H9 (cell line): ENCODE measurements around the gene NDUFA9. TPM values are rescaled to one million over a fixed set of nuclear protein-coding genes. Genes with fewer than 3 reads are reported as not detected.
A peak's percentile ranks its signal among the peaks of the same experiment; 100 is the strongest.

Source experiments
- DNase-seq: peaks from one replicate; pipeline ENCODE4 v3.0.0-alpha.2; 2017
- H2AFZ ChIP-seq: one replicate; pipeline ENCODE4 v1.6.1; 2013; ENCODE audit warnings: mild to moderate bottlenecking, low read length, control low read depth, moderate library complexity
- H2AK5ac ChIP-seq: 2 replicates; pipeline ENCODE4 v1.6.1; 2013; ENCODE audit warnings: low read length, control low read depth, mixed read lengths; ENCODE audit not compliant: insufficient read length
- H2BK120ac ChIP-seq: one replicate; pipeline ENCODE4 v1.6.1; 2013; ENCODE audit warnings: low read depth, mild to moderate bottlenecking, low read length, control low read depth, inconsistent platforms; ENCODE audit not compliant: poor library complexity, severe bottlenecking
- H2BK12ac ChIP-seq: 2 replicates; pipeline ENCODE4 v1.6.1; 2013; ENCODE audit warnings: low read length, control low read depth, mixed read lengths, low read depth; ENCODE audit not compliant: insufficient read length
- H2BK15ac ChIP-seq: 2 replicates; pipeline ENCODE4 v1.6.1; 2013; ENCODE audit warnings: low read depth, low read length, control low read depth
- H2BK20ac ChIP-seq: one replicate; pipeline ENCODE4 v1.6.1; 2013; ENCODE audit warnings: low read depth, mild to moderate bottlenecking, low read length, control low read depth, inconsistent platforms; ENCODE audit not compliant: poor library complexity, severe bottlenecking
- H2BK5ac ChIP-seq: 2 replicates; pipeline ENCODE4 v1.6.1; 2013; ENCODE audit warnings: low read length, control low read depth, mixed read lengths; ENCODE audit not compliant: insufficient read length
- H3K14ac ChIP-seq: 2 replicates; pipeline ENCODE4 v1.6.1; 2013; ENCODE audit warnings: low read length, control low read depth; ENCODE audit not compliant: insufficient read depth
- H3K18ac ChIP-seq: 2 replicates; pipeline ENCODE4 v1.6.1; 2013; ENCODE audit warnings: low read depth, mild to moderate bottlenecking, mixed read lengths, low read length, control low read depth; ENCODE audit not compliant: insufficient read length
- H3K23ac ChIP-seq: 2 replicates; pipeline ENCODE4 v1.6.1; 2013; ENCODE audit warnings: low read length, control low read depth, mixed read lengths, low read depth; ENCODE audit not compliant: insufficient read length
- H3K23me2 ChIP-seq: 2 replicates; pipeline ENCODE4 v1.6.1; 2013; ENCODE audit warnings: low read depth, mild to moderate bottlenecking, mixed read lengths, low read length, control low read depth; ENCODE audit not compliant: insufficient read length, poor library complexity, severe bottlenecking
- H3K27ac ChIP-seq: 2 replicates; pipeline ENCODE4 v1.5.1; 2013; ENCODE audit warnings: low read length, control low read depth, mixed read lengths, low read depth; ENCODE audit not compliant: insufficient read length
- H3K27me3 ChIP-seq: 2 replicates; pipeline ENCODE4 v1.6.1; 2013; ENCODE audit warnings: low read length, control low read depth, inconsistent platforms; ENCODE audit not compliant: insufficient read depth
- H3K4ac ChIP-seq: 2 replicates; pipeline ENCODE4 v1.6.1; 2013; ENCODE audit warnings: low read depth, mild to moderate bottlenecking, control low read depth, inconsistent platforms, low read length, moderate library complexity
- H3K4me1 ChIP-seq: 2 replicates; pipeline ENCODE4 v1.6.1; 2013; ENCODE audit warnings: low read length, control low read depth, inconsistent platforms; ENCODE audit not compliant: insufficient read depth
- H3K4me2 ChIP-seq: 2 replicates; pipeline ENCODE4 v1.6.1; 2013; ENCODE audit warnings: low read length, control low read depth, mixed read lengths; ENCODE audit not compliant: insufficient read length, insufficient read depth
- H3K56ac ChIP-seq: 2 replicates; pipeline ENCODE4 v1.6.1; 2013; ENCODE audit warnings: low read depth, mild to moderate bottlenecking, mixed read lengths, low read length, control low read depth; ENCODE audit not compliant: insufficient read length
- H3K79me1 ChIP-seq: 2 replicates; pipeline ENCODE4 v1.6.1; 2013; ENCODE audit warnings: low read depth, mild to moderate bottlenecking, moderate library complexity, low read length, control low read depth, inconsistent platforms; ENCODE audit not compliant: insufficient read depth, poor library complexity, severe bottlenecking
- H3K79me2 ChIP-seq: 2 replicates; pipeline ENCODE4 v1.6.1; 2013; ENCODE audit warnings: low read length, control low read depth, inconsistent platforms; ENCODE audit not compliant: insufficient read depth
- H3K9ac ChIP-seq: 2 replicates; pipeline ENCODE4 v1.6.1; 2013; ENCODE audit warnings: low read length, control low read depth, mixed read lengths; ENCODE audit not compliant: insufficient read length; ENCODE audit errors: extremely low read depth
- H3K9me3 ChIP-seq: one replicate; pipeline ENCODE4 v1.6.1; 2013; ENCODE audit warnings: low read depth, low read length, inconsistent platforms; ENCODE audit not compliant: control insufficient read depth
- H3T11ph ChIP-seq: one replicate; pipeline ENCODE4 v1.6.1; 2013; ENCODE audit warnings: mild to moderate bottlenecking, low read length, control low read depth, inconsistent platforms
- H4K20me1 ChIP-seq: one replicate; pipeline ENCODE4 v1.6.1; 2013; ENCODE audit not compliant: control insufficient read depth, insufficient read length, insufficient read depth
- H4K5ac ChIP-seq: 2 replicates; pipeline ENCODE4 v1.6.1; 2013; ENCODE audit warnings: low read depth, mild to moderate bottlenecking, mixed read lengths, low read length, control low read depth; ENCODE audit not compliant: insufficient read length
- H4K8ac ChIP-seq: replicated peaks from 2 replicates; pipeline ENCODE4 v1.6.1; 2013; ENCODE audit warnings: low read length, control low read depth, mixed read lengths, low read depth; ENCODE audit not compliant: insufficient read length
- H4K91ac ChIP-seq: 2 replicates; pipeline ENCODE4 v1.6.1; 2013; ENCODE audit warnings: low read depth, mild to moderate bottlenecking, moderate library complexity, mixed read lengths, low read length, control low read depth; ENCODE audit not compliant: insufficient read length
- H3K27ac Mint-ChIP-seq, 3 experiments: 2 replicates in 2 of 3; 3 replicates in 1 of 3; pipeline ENCODE4 v1.8.0; 2020 to 2021; ENCODE audit warnings: mixed read lengths in 3 of 3, mild to moderate bottlenecking in 1 of 3, moderate library complexity in 1 of 3
- H3K27me3 Mint-ChIP-seq: 2 replicates; pipeline ENCODE4 v1.8.0; 2021; ENCODE audit warnings: low read depth, mild to moderate bottlenecking, moderate library complexity, mixed read lengths
- H3K36me3 Mint-ChIP-seq, 3 experiments: 2 replicates in 2 of 3; 3 replicates in 1 of 3; pipeline ENCODE4 v1.8.0; 2020 to 2021; ENCODE audit warnings: low read depth in 3 of 3, mixed read lengths in 3 of 3; ENCODE audit not compliant: insufficient read depth in 1 of 3
- H3K4me1 Mint-ChIP-seq, 2 experiments: 2 replicates each; pipeline ENCODE4 v1.8.0; 2020; ENCODE audit warnings: mixed read lengths in 2 of 2
- H3K4me3 Mint-ChIP-seq, 2 experiments: 2 replicates in 1 of 2; 3 replicates in 1 of 2; pipeline ENCODE4 v1.8.0; 2020 to 2021; ENCODE audit warnings: mild to moderate bottlenecking in 2 of 2, mixed read lengths in 2 of 2, moderate library complexity in 1 of 2
- H3K9me3 Mint-ChIP-seq, 2 experiments: 2 replicates in 1 of 2; 3 replicates in 1 of 2; pipeline ENCODE4 v1.8.0; 2020; ENCODE audit warnings: mild to moderate bottlenecking in 2 of 2, mixed read lengths in 2 of 2, moderate library complexity in 1 of 2
- CTCF ChIP-seq: fragments of 200-600 bp; sonication (generic); conservative IDR thresholded peaks from 3 replicates; pipeline ENCODE4 v1.8.0; 2021; ENCODE audit warnings: antibody characterized with exemption, mild to moderate bottlenecking
- WGBS: extraction: QIAGEN DNeasy Blood & Tissue Kit; methylation state at CpG from one replicate; pipeline ENCODE4 v1.1.7; 2013; ENCODE audit warnings: missing lambda C conversion rate, low lambda C conversion rate, mixed read lengths; ENCODE audit not compliant: insufficient read length; ENCODE audit errors: extremely low coverage; 5-methylcytosine and 5-hydroxymethylcytosine counted together
- total RNA-seq: library from RNA; stranded (reverse); gene quantifications from 2 replicates; pipeline ENCODE4 v1.2.1, GENCODE V29; 2021

NDUFA9 gene
- total RNA-seq, 1 experiment from 2014 or later: 83.9 TPM

- H3K27ac Mint-ChIP-seq: peak overlapping the region; percentile 97 to 99 (median 99)
- TF ChIP-seq CTCF: no peak
- no peak overlapping the region for H3K18ac ChIP-seq
- DNase-seq: no peak
- H3K27me3 ChIP-seq: no peaks in the 10 kb centered on the region
- peaks cover 7% of the 10 kb centered on the region; the same call in 1 of the 2 replicates for H3K79me2 ChIP-seq
- H3K4me1 Mint-ChIP-seq: peaks cover 21 to 38% of the 10 kb centered on the region in 2 experiments
- H3K27me3 Mint-ChIP-seq: no peaks in the 10 kb centered on the region
- H4K20me1 ChIP-seq: no peaks in the 10 kb centered on the region
- no peak overlapping the region for H2BK12ac ChIP-seq
- H3T11ph ChIP-seq: no peak overlapping the region
- no peak overlapping the region for H2AK5ac ChIP-seq
- no peaks in the 10 kb centered on the region for H3K79me1 ChIP-seq
- H2BK20ac ChIP-seq: no peak overlapping the region
- H3K23ac ChIP-seq: no peak overlapping the region
- H3K4me1 ChIP-seq: peaks cover 1% of the 10 kb centered on the region; the same call in 1 of the 2 replicates
- H3K9ac ChIP-seq: peak overlapping the region; percentile 92
- WGBS: 100% methylated on average over 2 of the region's 6 CpGs
- no peak overlapping the region for H2BK5ac ChIP-seq
- no peak overlapping the region for H3K4ac ChIP-seq
- no peaks in the 10 kb centered on the region for H3K36me3 Mint-ChIP-seq
- no peaks in the 10 kb centered on the region for H3K9me3 Mint-ChIP-seq
- no peak overlapping the region for H4K8ac ChIP-seq
- no peak overlapping the region for H3K14ac ChIP-seq
- H3K9me3 ChIP-seq: no peaks in the 10 kb centered on the region
- H2BK15ac ChIP-seq: no peak overlapping the region
- no peak overlapping the region for H2AFZ ChIP-seq
- peak overlapping the region; percentile 75 for H3K27ac ChIP-seq
- H3K56ac ChIP-seq: no peak overlapping the region
- peak overlapping the region; percentile 39 for H4K5ac ChIP-seq
- no peak overlapping the region for H2BK120ac ChIP-seq
- no peak overlapping the region for H4K91ac ChIP-seq
- peak overlapping the region; percentile 95 to 99 for H3K4me3 Mint-ChIP-seq
- H3K23me2 ChIP-seq: no peaks in the 10 kb centered on the region
- peak overlapping the region; percentile 83 for H3K4me2 ChIP-seq
Measured at GRCh38 chr12:4649358-4649661, 396 bp downstream of the NDUFA9 start.
